ENCODE data around the gene ANAPC16. TPM values are rescaled to one million over a fixed set of nuclear protein-coding genes. Genes with fewer than 3 reads are reported as not detected.

The ANAPC16 gene
- 10 to 100 TPM; 71.0 to 81.8 TPM for total RNA-seq

DNA sequence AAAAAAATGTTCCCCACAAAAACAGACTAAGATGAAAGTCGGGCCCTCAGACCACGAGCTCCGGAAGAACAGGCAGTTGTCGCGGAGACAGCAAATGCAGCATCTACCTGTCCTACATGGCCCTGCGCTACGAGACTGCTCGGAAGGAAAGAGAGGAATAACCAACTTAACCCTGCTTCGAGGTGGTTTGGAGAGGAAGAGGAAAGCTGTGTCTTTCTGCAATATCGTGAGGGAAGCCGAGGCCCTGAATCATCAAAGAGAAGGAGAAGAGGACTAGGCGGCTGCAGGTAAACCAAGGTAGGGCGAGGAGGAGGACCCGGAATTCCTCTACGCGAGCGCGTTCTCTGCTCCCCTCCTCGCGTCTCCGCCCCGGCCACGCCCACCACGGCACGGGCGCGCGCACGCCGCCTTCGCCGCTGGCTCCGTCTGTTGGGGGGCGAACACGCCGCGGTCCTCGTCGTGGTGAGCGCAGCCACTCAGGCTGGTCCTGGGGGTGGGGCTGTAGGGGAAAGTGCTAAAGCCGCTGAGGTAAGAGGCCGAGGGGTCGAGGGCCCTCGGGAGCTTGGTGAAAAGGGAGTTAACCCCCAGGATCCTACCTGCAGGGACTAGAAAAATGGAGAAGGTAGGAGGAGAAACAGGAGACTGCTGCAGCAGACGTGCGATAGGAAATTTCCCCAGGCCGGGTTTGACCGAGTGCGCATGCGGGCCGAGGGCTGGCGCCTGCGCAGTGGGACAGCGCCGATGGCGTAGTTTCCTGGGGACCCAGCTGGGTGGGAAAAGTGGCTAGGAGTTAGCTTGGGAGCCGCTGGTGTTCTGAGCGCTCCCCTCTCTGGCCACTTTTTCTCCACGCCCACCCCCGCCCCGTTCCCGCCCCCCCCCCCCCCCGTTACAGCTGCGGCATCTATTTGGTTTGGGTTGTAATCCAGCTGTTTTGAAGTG is at the start of gene ANAPC16, which contains the start of gene ASCC1:
ANAPC16 (plus strand) TSS at position 402 of the 939 bp plus-strand sequence. CDS start 7,903 bp downstream, outside the sequence.
ASCC1 (minus strand) TSS at position 666 of the 939 bp plus-strand sequence. CDS start 2,978 bp downstream, outside the sequence.
- no peaks in the 10 kb centered on the region for H3K27me3 Mint-ChIP-seq
- H3K9me3 Mint-ChIP-seq: no peaks in the 10 kb centered on the region
- peaks cover 27% of the 10 kb centered on the region for H3K36me3 Mint-ChIP-seq
- peak; percentile 98 for DNase-seq
- peaks cover 45% of the 10 kb centered on the region for H3K4me1 Mint-ChIP-seq
- peak within 1 kb of the TSS; percentile 95 for H3K4me3 Mint-ChIP-seq
- peak within 1 kb of the TSS; percentile 99 for H3K27ac Mint-ChIP-seq

DNA sequence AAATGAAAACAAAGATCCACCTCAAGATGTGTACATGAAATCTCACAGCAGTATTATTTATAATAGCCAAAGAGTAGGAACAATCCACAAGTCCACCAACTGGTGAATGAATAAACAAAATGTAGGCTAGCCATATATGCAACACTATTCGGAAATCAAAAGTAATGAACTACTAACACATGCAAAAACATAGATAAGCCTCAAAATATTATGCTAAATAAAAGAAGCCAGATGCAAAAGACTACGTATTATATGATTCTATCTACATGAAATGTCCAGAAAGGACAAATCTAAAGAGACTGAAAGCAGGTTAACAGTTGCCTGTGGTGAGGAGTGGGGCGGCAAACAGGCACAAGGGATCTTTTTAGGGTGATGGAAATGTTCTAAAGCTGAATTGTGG is 48.7 kb upstream of the ANAPC16 start:
- no peak overlapping the region for H3K4me3 Mint-ChIP-seq
- DNase-seq: no peak
- H3K27me3 Mint-ChIP-seq: no peaks in the 10 kb centered on the region
- peaks cover 16% of the 10 kb centered on the region for H3K36me3 Mint-ChIP-seq
- H3K4me1 Mint-ChIP-seq: peaks cover 22% of the 10 kb centered on the region
- H3K9me3 Mint-ChIP-seq: no peaks in the 10 kb centered on the region
- no peak overlapping the region for H3K27ac Mint-ChIP-seq

GRCh38 chr10:72170263-72170662 is 45.5 kb upstream of the ANAPC16 start:
- peaks cover 8% of the 10 kb centered on the region for H3K36me3 Mint-ChIP-seq
- no peak overlapping the region for H3K27ac Mint-ChIP-seq
- peaks cover 7% of the 10 kb centered on the region for H3K4me1 Mint-ChIP-seq
- no peaks in the 10 kb centered on the region for H3K9me3 Mint-ChIP-seq
- H3K27me3 Mint-ChIP-seq: no peaks in the 10 kb centered on the region
- no peak for DNase-seq
- no peak overlapping the region for H3K4me3 Mint-ChIP-seq

- H3K4me3 Mint-ChIP-seq: no peak overlapping the region
- H3K4me1 Mint-ChIP-seq: peaks cover 4% of the 10 kb centered on the region
- peaks cover 7% of the 10 kb centered on the region for H3K36me3 Mint-ChIP-seq
- no peaks in the 10 kb centered on the region for H3K27me3 Mint-ChIP-seq
- H3K9me3 Mint-ChIP-seq: no peaks in the 10 kb centered on the region
- no peak overlapping the region for H3K27ac Mint-ChIP-seq
- no peak for DNase-seq
These were observed 45.1 kb upstream of the ANAPC16 start for GRCh38 chr10:72170733-72171132.

DNA sequence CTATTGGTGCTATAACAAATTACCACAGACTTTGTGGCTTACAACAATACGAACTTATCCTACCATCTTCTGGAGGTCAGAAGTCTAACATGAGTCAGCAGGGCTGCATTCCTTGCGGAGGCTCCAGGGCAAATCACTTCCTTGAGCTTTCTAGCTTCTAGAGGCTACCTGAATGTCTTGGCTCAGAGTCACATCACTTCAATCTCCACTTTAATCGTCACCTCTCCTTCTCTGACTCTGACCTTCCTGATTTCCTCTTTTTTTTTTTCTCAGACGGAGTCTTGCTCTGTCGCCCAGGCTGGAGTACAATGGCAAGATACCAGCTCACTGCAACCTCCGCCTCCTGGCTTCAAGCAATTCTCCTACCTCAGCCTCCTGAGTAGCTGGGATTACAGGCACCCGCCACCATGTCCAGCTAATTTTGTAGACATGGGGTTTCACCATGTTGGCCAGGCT is 44.6 kb upstream of the ANAPC16 start:
- no peak for DNase-seq

GRCh38 chr10:72173262-72173618 is 42.6 kb upstream of the ANAPC16 start:
- Mint-ChIP-seq H3K9me3 (no peaks in the 10 kb centered on the region), H3K27me3 (no peaks in the 10 kb centered on the region), H3K4me1 (peaks cover 4% of the 10 kb centered on the region), H3K4me3 (no peak overlapping the region), H3K27ac (no peak overlapping the region), H3K36me3 (peaks cover 7% of the 10 kb centered on the region)
- DNase-seq: no peak

More for the DNA sequence above, 44.6 kb upstream of the ANAPC16 start:
- Mint-ChIP-seq H3K9me3 (no peaks in the 10 kb centered on the region), H3K4me3 (no peak overlapping the region), H3K27ac (no peak overlapping the region), H3K27me3 (no peaks in the 10 kb centered on the region), H3K36me3 (peaks cover 7% of the 10 kb centered on the region), H3K4me1 (peaks cover 4% of the 10 kb centered on the region)

- Mint-ChIP-seq H3K4me3 (no peak overlapping the region), H3K4me1 (peaks cover 4% of the 10 kb centered on the region), H3K9me3 (no peaks in the 10 kb centered on the region), H3K36me3 (peaks cover 7% of the 10 kb centered on the region), H3K27me3 (no peaks in the 10 kb centered on the region), H3K27ac (no peak overlapping the region)
- DNase-seq: no peak
These were observed 42.1 kb upstream of the ANAPC16 start for GRCh38 chr10:72173619-72174296.

DNA sequence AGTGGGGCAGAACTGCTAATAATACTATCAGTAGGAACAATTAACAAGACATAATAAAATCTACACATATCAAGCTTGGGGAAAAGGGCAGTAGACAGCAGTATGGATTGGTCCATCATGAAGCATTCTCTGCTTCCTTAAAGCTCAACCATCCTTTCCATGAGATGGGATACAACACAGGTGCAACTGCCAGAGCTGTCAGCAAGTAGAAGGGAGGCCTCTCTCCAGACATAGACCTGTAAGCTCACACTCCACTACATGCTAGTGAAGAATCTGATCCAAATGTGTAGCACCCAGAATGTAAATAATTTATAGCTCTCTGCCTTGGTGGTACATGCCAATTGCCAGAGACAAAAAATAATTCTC is 41.5 kb upstream of the ANAPC16 start:
- Mint-ChIP-seq H3K36me3 (peaks cover 9% of the 10 kb centered on the region), H3K9me3 (no peaks in the 10 kb centered on the region), H3K4me3 (no peak overlapping the region), H3K27me3 (no peaks in the 10 kb centered on the region), H3K27ac (no peak overlapping the region), H3K4me1 (peaks cover 4% of the 10 kb centered on the region)
- no peak for DNase-seq

GRCh38 chr10:72175149-72175548 is 40.7 kb upstream of the ANAPC16 start:
- peaks cover 6% of the 10 kb centered on the region for H3K36me3 Mint-ChIP-seq
- no peaks in the 10 kb centered on the region for H3K9me3 Mint-ChIP-seq
- H3K4me1 Mint-ChIP-seq: peaks cover 4% of the 10 kb centered on the region
- H3K4me3 Mint-ChIP-seq: no peak overlapping the region
- no peak for DNase-seq
- H3K27me3 Mint-ChIP-seq: no peaks in the 10 kb centered on the region
- no peak overlapping the region for H3K27ac Mint-ChIP-seq

DNA sequence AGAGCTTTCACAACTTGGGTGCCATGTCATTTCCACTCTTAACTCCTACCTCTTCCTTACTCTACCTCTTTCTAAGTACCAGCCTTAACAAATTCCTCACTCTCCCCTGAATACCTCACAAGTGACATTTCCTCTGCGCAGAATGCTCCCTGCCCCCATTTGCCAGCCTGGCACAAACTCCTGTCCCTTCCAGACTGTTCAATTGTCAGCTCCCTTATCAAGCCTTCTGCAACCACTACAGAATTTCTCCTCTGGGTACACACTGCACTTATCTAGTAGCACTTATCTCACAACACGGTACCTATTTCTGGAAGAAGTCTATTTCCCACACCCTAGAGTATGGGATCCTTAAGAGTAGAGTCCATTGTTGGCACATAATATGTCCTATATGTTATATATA is 39.1 kb upstream of the ANAPC16 start:
- Mint-ChIP-seq H3K36me3 (peaks cover 3% of the 10 kb centered on the region), H3K9me3 (no peaks in the 10 kb centered on the region), H3K4me3 (no peak overlapping the region), H3K4me1 (peaks cover under 1% of the 10 kb centered on the region), H3K27ac (no peak overlapping the region), H3K27me3 (no peaks in the 10 kb centered on the region)
- no peak for DNase-seq

GRCh38 chr10:72177454-72177853 is 38.4 kb upstream of the ANAPC16 start:
- no peaks in the 10 kb centered on the region for H3K27me3 Mint-ChIP-seq
- peaks cover 10% of the 10 kb centered on the region for H3K36me3 Mint-ChIP-seq
- no peak overlapping the region for H3K27ac Mint-ChIP-seq
- no peak overlapping the region for H3K4me3 Mint-ChIP-seq
- DNase-seq: no peak
- no peaks in the 10 kb centered on the region for H3K4me1 Mint-ChIP-seq
- no peaks in the 10 kb centered on the region for H3K9me3 Mint-ChIP-seq

DNA sequence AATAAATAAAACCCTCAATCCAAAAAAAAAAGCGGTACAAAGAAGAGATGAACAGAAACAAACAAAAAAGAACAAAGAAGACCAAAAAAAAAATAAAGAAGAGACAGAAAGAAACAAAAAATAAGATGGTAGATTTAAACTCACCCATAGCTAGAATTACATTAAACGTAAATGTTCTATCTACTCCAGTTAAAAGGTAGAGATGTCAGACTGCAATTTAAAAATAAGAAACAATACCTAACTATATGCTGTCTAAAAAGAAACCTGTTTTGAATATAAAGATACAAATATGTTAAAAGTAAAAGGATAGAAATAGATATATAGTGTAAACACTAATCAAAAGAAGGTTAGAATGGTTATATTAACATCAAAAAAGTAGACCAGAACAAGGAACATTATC is 31.7 kb upstream of the ANAPC16 start:
- no peak for DNase-seq
- Mint-ChIP-seq H3K27me3 (no peaks in the 10 kb centered on the region), H3K4me1 (peaks cover 8% of the 10 kb centered on the region), H3K9me3 (peaks cover 6% of the 10 kb centered on the region), H3K27ac (no peak overlapping the region), H3K36me3 (peaks cover 33% of the 10 kb centered on the region), H3K4me3 (no peak overlapping the region)

GRCh38 chr10:72186258-72186981 is 29.4 kb upstream of the ANAPC16 start:
- no peak for DNase-seq
- H3K4me3 Mint-ChIP-seq: no peak overlapping the region
- H3K27me3 Mint-ChIP-seq: no peaks in the 10 kb centered on the region
- H3K4me1 Mint-ChIP-seq: peaks cover 8% of the 10 kb centered on the region
- H3K27ac Mint-ChIP-seq: peak overlapping the region; percentile 6
- H3K9me3 Mint-ChIP-seq: peaks cover 6% of the 10 kb centered on the region
- H3K36me3 Mint-ChIP-seq: peaks cover 35% of the 10 kb centered on the region

- Mint-ChIP-seq H3K4me3 (no peak overlapping the region), H3K4me1 (peaks cover 8% of the 10 kb centered on the region), H3K27me3 (no peaks in the 10 kb centered on the region), H3K36me3 (peaks cover 31% of the 10 kb centered on the region), H3K27ac (no peak overlapping the region), H3K9me3 (peaks cover 6% of the 10 kb centered on the region)
- no peak for DNase-seq
These were observed 28.9 kb upstream of the ANAPC16 start for GRCh38 chr10:72186982-72187330.

GRCh38 chr10:72194949-72195348 is 20.9 kb upstream of the ANAPC16 start:
- DNase-seq: no peak
- Mint-ChIP-seq H3K36me3 (peaks cover 13% of the 10 kb centered on the region), H3K27ac (no peak overlapping the region), H3K27me3 (no peaks in the 10 kb centered on the region), H3K4me1 (no peaks in the 10 kb centered on the region), H3K4me3 (no peak overlapping the region), H3K9me3 (no peaks in the 10 kb centered on the region)
